AG04450 (cell line): ENCODE results near the gene UACA. TPM values are rescaled to one million over a fixed set of nuclear protein-coding genes. Genes with fewer than 3 reads are reported as not detected.
"Not testable (repeated sequence)": the region's sequence is repeated elsewhere in the genome, so short reads cannot be mapped to it uniquely, and the experiment has no call there.

Experiments
- CTCF ChIA-PET: fragments of 300-600, 350-600 bp; formaldehyde crosslinking; extraction: SDS; loops from one replicate; lab custom pipeline; 2022; ENCODE audit warnings: antibody characterized with exemption, inconsistent platforms; lab: Charles Lee
- POLR2A ChIA-PET: fragments of 350-600 bp; formaldehyde crosslinking; extraction: SDS; loops from one replicate; lab custom pipeline; 2021; ENCODE audit warnings: antibody characterized with exemption, inconsistent platforms; lab: Yijun Ruan, JAX
- DNase-seq: peaks from one replicate; pipeline ENCODE4 v3.0.0-alpha.2; 2011; ENCODE audit warnings: low read depth, low spot score
- H3K27ac ChIP-seq: one replicate; pipeline ENCODE4 v1.5.1; 2012; ENCODE audit warnings: low read depth, low read length, control low read depth
- H3K27me3 ChIP-seq: one replicate; pipeline ENCODE4 v1.6.0; 2012; ENCODE audit warnings: low read length; ENCODE audit not compliant: control insufficient read depth, insufficient read depth
- H3K4me3 ChIP-seq: 2 replicates; pipeline ENCODE4 v1.5.1; 2011; ENCODE audit warnings: mild to moderate bottlenecking, low read depth, low read length, control low read depth
- H3K9me3 ChIP-seq: 2 replicates; pipeline ENCODE4 v1.5.1; 2012; ENCODE audit warnings: low read length; ENCODE audit not compliant: control insufficient read depth, insufficient read depth
- CTCF ChIP-seq: IDR thresholded peaks from 2 replicates; pipeline ENCODE4 v1.5.1; 2011; ENCODE audit warnings: low read depth, low read length, control low read depth, inconsistent platforms
- polyA plus RNA-seq: library from polyadenylated mRNA; depleted of rRNA; stranded (reverse); fragments of >200 nt; gene quantifications from 2 replicates; pipeline ENCODE4 v1.2.3, GENCODE V29; 2011

UACA gene
- polyA plus RNA-seq, 1 experiment = 134 TPM

GRCh38 chr15:70670680-70671079 lies 92.7 kb downstream of the UACA start:
- DNase-seq = no peak
- Histone ChIP-seq H3K27me3 (no peaks in the 10 kb centered on the region), H3K27ac (no peak overlapping the region), H3K9me3 (no peaks in the 10 kb centered on the region), H3K4me3 (no peak overlapping the region)
- POLR2A ChIA-PET = no interaction called here
- CTCF ChIA-PET = interaction anchor here (1.0 kb wide), 1 partner anchor 141 kb away, joined by 9 read pairs; no protein-coding TSS in a partner anchor
- peak; percentile 22; the same call in 1 of the 2 replicates for TF ChIP-seq CTCF

DNA sequence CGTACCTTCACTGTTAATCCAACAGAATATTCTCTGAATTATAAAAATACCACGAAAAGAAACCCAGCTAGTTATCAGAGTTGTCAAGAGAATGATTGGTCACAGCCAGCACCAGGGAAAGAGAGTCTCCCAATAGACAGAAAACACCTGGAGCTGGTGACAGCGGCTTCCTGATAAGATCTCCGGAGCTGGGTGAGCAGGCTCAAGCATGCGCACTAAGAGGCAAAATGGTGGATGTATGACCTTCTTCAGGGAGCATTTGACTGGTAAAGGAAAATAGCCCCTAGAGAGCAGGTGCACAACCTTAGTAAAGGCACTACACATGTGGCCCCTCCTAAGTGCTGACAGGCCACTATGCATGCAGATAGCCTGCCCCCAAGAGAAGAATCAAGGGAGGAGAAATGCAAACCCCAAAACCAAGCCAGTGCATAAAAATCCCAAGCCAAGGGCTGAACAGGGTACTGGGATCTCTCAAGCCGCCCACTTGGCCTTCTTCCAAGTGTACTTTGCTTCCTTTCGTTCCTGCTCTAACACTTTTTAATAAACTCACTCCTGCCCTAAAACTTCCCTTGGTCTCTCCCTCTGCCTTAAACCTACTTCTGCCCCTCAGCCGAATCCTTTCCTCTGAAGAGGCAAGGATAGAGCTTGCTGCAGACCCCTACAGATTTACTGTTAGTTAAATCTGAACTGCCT lies 93.2 kb downstream of the UACA start:
- no peak overlapping the region for H3K4me3 ChIP-seq
- CTCF ChIA-PET = interaction anchor here (1.0 kb wide), 1 partner anchor 142 kb away, joined by 9 read pairs; no protein-coding TSS in a partner anchor

DNA sequence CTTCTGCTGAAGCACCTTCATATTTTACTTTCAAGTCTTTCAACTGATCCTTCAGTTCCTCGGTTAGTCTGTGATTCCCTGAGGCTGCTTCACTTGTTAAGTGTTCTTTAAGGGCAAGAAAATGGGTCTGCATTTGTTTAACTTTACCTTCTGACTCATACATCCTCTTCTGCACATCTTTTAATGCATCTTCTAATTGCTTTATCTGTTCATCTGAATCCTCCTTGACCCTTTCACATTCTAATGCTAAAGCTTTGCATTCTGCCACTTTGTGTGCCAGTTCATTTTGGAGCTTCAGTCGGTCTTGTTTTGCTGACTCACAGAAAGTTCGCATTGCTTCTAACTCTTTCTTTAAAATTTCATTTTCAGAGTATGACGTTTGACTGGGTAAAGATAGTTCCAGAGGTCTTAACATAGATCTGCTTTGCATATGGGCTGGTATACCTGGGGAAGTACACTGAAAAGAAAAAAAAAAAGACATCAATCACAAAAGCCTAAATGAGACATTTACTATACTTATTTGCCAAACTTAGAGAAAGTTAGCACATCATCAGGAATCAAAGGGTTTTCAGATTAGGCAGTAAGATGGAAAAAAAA lies 94.3 kb downstream of the UACA start:
- no peak for DNase-seq
- H3K27ac ChIP-seq = no peak overlapping the region
- H3K4me3 ChIP-seq = no peak overlapping the region
- no peak for TF ChIP-seq CTCF
- POLR2A ChIA-PET = interaction anchor here (0.7 kb wide), 1 partner anchor 96 kb away, joined by 3 read pairs; no protein-coding TSS in a partner anchor
- no peaks in the 10 kb centered on the region for H3K27me3 ChIP-seq
- no peaks in the 10 kb centered on the region for H3K9me3 ChIP-seq
- CTCF ChIA-PET = interaction anchor here (0.9 to 1.7 kb wide), 3 partner anchors 11 to 155 kb away, joined by 3 to 8 read pairs (median 5); no protein-coding TSS in a partner anchor

More for the DNA sequence above, 93.2 kb downstream of the UACA start:
- H3K9me3 ChIP-seq = no peaks in the 10 kb centered on the region
- no peak overlapping the region for H3K27ac ChIP-seq
- H3K27me3 ChIP-seq = no peaks in the 10 kb centered on the region
- POLR2A ChIA-PET = no interaction called here
- TF ChIP-seq CTCF = no peak
- no peak for DNase-seq

DNA sequence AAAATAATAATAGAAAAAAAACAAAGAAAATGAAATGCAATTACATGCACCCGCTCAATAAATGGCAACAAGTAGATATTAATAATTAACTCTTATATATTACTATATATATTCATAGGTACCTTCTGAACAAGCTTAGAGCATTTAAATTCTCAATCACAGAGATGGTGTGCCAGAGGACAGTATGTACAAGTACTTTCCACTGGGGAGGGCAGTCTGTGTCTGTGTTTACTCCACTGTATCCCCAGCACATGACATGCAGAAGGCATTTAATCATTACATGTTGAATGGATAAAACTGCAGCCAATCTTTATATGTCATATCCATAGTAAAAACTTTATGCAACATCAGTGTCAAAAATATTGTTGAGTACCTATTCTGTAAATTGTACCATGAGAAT lies 97.8 kb downstream of the UACA start:
- CTCF ChIA-PET = no interaction called here
- DNase-seq = no peak
- H3K27me3 ChIP-seq = no peaks in the 10 kb centered on the region
- POLR2A ChIA-PET = interaction anchor here (0.6 kb wide), 1 partner anchor 158 kb away, joined by 3 read pairs; no protein-coding TSS in a partner anchor
- no peak overlapping the region for H3K4me3 ChIP-seq
- no peak overlapping the region for H3K27ac ChIP-seq
- H3K9me3 ChIP-seq = no peaks in the 10 kb centered on the region
- TF ChIP-seq CTCF = no peak

GRCh38 chr15:70664494-70664893 lies 98.9 kb downstream of the UACA start:
- POLR2A ChIA-PET = no interaction called here
- H3K4me3 ChIP-seq = no peak overlapping the region
- H3K27ac ChIP-seq = no peak overlapping the region
- no peak for TF ChIP-seq CTCF
- CTCF ChIA-PET = interaction anchor here (0.7 kb wide), 1 partner anchor 15 kb away, joined by 3 read pairs; no protein-coding TSS in a partner anchor
- H3K9me3 ChIP-seq = no peaks in the 10 kb centered on the region
- no peaks in the 10 kb centered on the region for H3K27me3 ChIP-seq
- DNase-seq = no peak

GRCh38 chr15:70663069-70663468 lies 100.3 kb downstream of the UACA start:
- CTCF ChIA-PET, POLR2A ChIA-PET, H3K27me3 ChIP-seq, H3K4me3 ChIP-seq, H3K27ac ChIP-seq, H3K9me3 ChIP-seq, DNase-seq: not testable (repeated sequence)
